ENCODE data around the gene DCK. TPM values are rescaled to one million over a fixed set of nuclear protein-coding genes. Genes with fewer than 3 reads are reported as not detected.

Gene DCK
- total and polyA plus RNA-seq, 9 of the 15 experiments (the other 6 are each of a cell fraction or from before 2014, with no cell fraction given): 11.3 to 25.8 (median 19.6) TPM

DNA sequence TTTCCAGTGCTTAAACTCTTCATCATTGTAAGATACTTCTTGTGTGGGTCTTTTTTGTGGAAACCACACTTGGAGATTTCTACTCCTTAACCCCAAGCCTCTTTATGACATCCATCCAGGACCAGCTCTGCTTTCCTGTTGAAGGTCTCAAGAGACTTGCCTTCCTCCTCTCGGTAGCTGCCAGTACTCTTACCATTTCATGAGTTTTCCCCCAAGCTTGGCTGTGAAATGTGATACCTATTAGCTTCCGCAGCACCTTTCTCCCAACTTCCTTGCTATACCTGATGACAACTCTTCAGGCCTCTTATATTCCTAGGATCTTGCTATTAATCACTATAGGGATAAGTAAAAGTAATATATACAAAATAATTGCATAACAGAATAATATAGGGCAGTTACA is 1.9 kb upstream of the DCK start:
- intact Hi-C loops (cut with micrococcal nuclease) (loop anchor here (5.0 to 10.0 kb wide), 2 partner anchors 154 to 287 kb away; partner anchors contain the start of gene GRSF1), in situ Hi-C loops (cut with MboI) (no loop called here)
- H3K4me2 ChIP-seq (ENCODE audit: insufficient read depth, low read length): no peak overlapping the region
- DNase-seq (ENCODE audit: extremely low read depth in 1 of 4, low spot score in 3 of 4) (no peak), ATAC-seq (no peak), FAIRE-seq (no peak)
- 77% methylated on average over 2 of the region's 2 CpGs for WGBS (ENCODE audit: insufficient coverage, low coverage, missing lambda C conversion rate)
- no peak overlapping the region for H3K4me3 ChIP-seq
- H3K36me3 ChIP-seq (ENCODE audit: control insufficient read depth, insufficient read depth, low read length): no peaks in the 10 kb centered on the region
- H2AFZ ChIP-seq (ENCODE audit: low read depth, low read length): no peak overlapping the region
- no peaks in the 10 kb centered on the region for H3K9me1 ChIP-seq (ENCODE audit: control insufficient read depth, insufficient read depth, low read length)
- ChIA-PET CTCF (ENCODE audit: low intra/inter-chr PET ratio) (no interaction called here), POLR2A (interaction anchor here (0.7 to 1.1 kb wide), 2 partner anchors 141 to 176 kb away, joined by 3 read pairs; no protein-coding TSS in a partner anchor)
- H3K9ac ChIP-seq (ENCODE audit: insufficient read depth in 1 of 2, low read depth in 2 of 2, low read length in 2 of 2): no peak overlapping the region
- H3K9me3 ChIP-seq (replicated peaks; ENCODE audit: control insufficient read depth, insufficient read depth, low read depth, low read length): no peaks in the 10 kb centered on the region
- no peaks in the 10 kb centered on the region for H3K27me3 ChIP-seq (ENCODE audit: control insufficient read depth in 2 of 2, insufficient read depth in 2 of 2, low read length in 2 of 2)
- no peaks in the 10 kb centered on the region for H4K20me1 ChIP-seq (replicated peaks; ENCODE audit: control insufficient read depth, insufficient read depth, low read length)
- H3K4me1 ChIP-seq (replicated peaks in 1 of 2; ENCODE audit: control insufficient read depth in 2 of 2, insufficient read depth in 2 of 2, low read length in 2 of 2): peaks cover 11 to 15% of the 10 kb centered on the region in 2 experiments; a peak in 4 of 5 replicates
- no TSS peak for BruUV-seq (replicated peaks)
- H3K79me2 ChIP-seq (ENCODE audit: control insufficient read depth, insufficient read depth, low read length): peaks cover 40% of the 10 kb centered on the region
- no peak overlapping the region for H3K27ac ChIP-seq (ENCODE audit: extremely low read depth, low read depth, low read length)
- no peak for TF ChIP-seq SIX5 (IDR thresholded peaks at IDR 0.05; ENCODE audit: borderline replicate concordance in 1 of 2, insufficient read depth in 1 of 2, low read depth in 1 of 2, low read length in 2 of 2)
- TF ChIP-seq ZNF507 (tag; conservative IDR thresholded peaks at IDR 0.05): no peak
- TF ChIP-seq, protein P1, sequence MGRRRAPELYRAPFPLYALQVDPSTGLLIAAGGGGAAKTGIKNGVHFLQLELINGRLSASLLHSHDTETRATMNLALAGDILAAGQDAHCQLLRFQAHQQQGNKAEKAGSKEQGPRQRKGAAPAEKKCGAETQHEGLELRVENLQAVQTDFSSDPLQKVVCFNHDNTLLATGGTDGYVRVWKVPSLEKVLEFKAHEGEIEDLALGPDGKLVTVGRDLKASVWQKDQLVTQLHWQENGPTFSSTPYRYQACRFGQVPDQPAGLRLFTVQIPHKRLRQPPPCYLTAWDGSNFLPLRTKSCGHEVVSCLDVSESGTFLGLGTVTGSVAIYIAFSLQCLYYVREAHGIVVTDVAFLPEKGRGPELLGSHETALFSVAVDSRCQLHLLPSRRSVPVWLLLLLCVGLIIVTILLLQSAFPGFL (CRISPR knock-in tag; IDR thresholded peaks at IDR 0.05): no peak
- TF ChIP-seq, protein P2, sequence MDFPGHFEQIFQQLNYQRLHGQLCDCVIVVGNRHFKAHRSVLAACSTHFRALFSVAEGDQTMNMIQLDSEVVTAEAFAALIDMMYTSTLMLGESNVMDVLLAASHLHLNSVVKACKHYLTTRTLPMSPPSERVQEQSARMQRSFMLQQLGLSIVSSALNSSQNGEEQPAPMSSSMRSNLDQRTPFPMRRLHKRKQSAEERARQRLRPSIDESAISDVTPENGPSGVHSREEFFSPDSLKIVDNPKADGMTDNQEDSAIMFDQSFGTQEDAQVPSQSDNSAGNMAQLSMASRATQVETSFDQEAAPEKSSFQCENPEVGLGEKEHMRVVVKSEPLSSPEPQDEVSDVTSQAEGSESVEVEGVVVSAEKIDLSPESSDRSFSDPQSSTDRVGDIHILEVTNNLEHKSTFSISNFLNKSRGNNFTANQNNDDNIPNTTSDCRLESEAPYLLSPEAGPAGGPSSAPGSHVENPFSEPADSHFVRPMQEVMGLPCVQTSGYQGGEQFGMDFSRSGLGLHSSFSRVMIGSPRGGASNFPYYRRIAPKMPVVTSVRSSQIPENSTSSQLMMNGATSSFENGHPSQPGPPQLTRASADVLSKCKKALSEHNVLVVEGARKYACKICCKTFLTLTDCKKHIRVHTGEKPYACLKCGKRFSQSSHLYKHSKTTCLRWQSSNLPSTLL (IDR thresholded peaks at IDR 0.05): no peak
- no peak for TF ChIP-seq ZFPM2 (CRISPR knock-in tag; IDR thresholded peaks at IDR 0.05)
- no peak for TF ChIP-seq ZNF23 (CRISPR knock-in tag; IDR thresholded peaks at IDR 0.05)
- TF ChIP-seq, protein P3, sequence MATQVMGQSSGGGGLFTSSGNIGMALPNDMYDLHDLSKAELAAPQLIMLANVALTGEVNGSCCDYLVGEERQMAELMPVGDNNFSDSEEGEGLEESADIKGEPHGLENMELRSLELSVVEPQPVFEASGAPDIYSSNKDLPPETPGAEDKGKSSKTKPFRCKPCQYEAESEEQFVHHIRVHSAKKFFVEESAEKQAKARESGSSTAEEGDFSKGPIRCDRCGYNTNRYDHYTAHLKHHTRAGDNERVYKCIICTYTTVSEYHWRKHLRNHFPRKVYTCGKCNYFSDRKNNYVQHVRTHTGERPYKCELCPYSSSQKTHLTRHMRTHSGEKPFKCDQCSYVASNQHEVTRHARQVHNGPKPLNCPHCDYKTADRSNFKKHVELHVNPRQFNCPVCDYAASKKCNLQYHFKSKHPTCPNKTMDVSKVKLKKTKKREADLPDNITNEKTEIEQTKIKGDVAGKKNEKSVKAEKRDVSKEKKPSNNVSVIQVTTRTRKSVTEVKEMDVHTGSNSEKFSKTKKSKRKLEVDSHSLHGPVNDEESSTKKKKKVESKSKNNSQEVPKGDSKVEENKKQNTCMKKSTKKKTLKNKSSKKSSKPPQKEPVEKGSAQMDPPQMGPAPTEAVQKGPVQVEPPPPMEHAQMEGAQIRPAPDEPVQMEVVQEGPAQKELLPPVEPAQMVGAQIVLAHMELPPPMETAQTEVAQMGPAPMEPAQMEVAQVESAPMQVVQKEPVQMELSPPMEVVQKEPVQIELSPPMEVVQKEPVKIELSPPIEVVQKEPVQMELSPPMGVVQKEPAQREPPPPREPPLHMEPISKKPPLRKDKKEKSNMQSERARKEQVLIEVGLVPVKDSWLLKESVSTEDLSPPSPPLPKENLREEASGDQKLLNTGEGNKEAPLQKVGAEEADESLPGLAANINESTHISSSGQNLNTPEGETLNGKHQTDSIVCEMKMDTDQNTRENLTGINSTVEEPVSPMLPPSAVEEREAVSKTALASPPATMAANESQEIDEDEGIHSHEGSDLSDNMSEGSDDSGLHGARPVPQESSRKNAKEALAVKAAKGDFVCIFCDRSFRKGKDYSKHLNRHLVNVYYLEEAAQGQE (IDR thresholded peaks at IDR 0.05; ENCODE audit: borderline replicate concordance): no peak
- TF ChIP-seq, protein P3 (CRISPR knock-in tag; IDR thresholded peaks at IDR 0.05; ENCODE audit: low read depth): no peak
